GM19193 (cell line): Measurements from ENCODE around the gene SPOPL.

Source experiments
- POLR2A ChIP-seq: IDR thresholded peaks from 4 replicates; pipeline ENCODE4 v1.6.1; 2011; ENCODE audit not compliant: insufficient read depth, insufficient read length; ENCODE audit errors: extremely low read depth

The SPOPL gene

GRCh38 chr2:138501425-138502254 is at the start of gene SPOPL:
Gene SPOPL (plus strand): TSS chr2:138501770. CDS start chr2:138550217, 48,447 bp downstream.
- peak; percentile 91 for TF ChIP-seq POLR2A

GRCh38 chr2:138452324-138452723 is 49.2 kb upstream of the SPOPL start:
- no peak for TF ChIP-seq POLR2A

GRCh38 chr2:138453815-138454214 is 47.8 kb upstream of the SPOPL start:
- TF ChIP-seq POLR2A = no peak

- TF ChIP-seq POLR2A = no peak
Observed at GRCh38 chr2:138454761-138455160, 46.8 kb upstream of the SPOPL start.

GRCh38 chr2:138455275-138455674 is 46.3 kb upstream of the SPOPL start:
- TF ChIP-seq POLR2A = no peak

GRCh38 chr2:138455691-138456090 is 45.9 kb upstream of the SPOPL start:
- TF ChIP-seq POLR2A = no peak

- TF ChIP-seq POLR2A = no peak
Observed at GRCh38 chr2:138468617-138469016, 33.0 kb upstream of the SPOPL start.

GRCh38 chr2:138469411-138469810 is 32.2 kb upstream of the SPOPL start:
- no peak for TF ChIP-seq POLR2A

- TF ChIP-seq POLR2A = no peak
Observed at GRCh38 chr2:138470941-138471340, 30.6 kb upstream of the SPOPL start.

- no peak for TF ChIP-seq POLR2A
Observed at GRCh38 chr2:138474100-138474825, 27.3 kb upstream of the SPOPL start.

GRCh38 chr2:138475277-138475776 is 26.2 kb upstream of the SPOPL start:
- no peak for TF ChIP-seq POLR2A

- no peak for TF ChIP-seq POLR2A
Observed at GRCh38 chr2:138476186-138476585, 25.4 kb upstream of the SPOPL start.

GRCh38 chr2:138476940-138477339 is 24.6 kb upstream of the SPOPL start:
- TF ChIP-seq POLR2A = no peak

GRCh38 chr2:138485019-138485418 is 16.6 kb upstream of the SPOPL start:
- no peak for TF ChIP-seq POLR2A

GRCh38 chr2:138486363-138487198 is 15.0 kb upstream of the SPOPL start:
- no peak for TF ChIP-seq POLR2A
